Amygdala (tissue), 56 donors: ENCODE measurements around the gene KCTD3.

Experiments used
- DNase-seq, 56 donors: peaks; one replicate each; lab custom pipeline; 2025; lab: John Stamatoyannopoulos, UW

Gene KCTD3

DNA sequence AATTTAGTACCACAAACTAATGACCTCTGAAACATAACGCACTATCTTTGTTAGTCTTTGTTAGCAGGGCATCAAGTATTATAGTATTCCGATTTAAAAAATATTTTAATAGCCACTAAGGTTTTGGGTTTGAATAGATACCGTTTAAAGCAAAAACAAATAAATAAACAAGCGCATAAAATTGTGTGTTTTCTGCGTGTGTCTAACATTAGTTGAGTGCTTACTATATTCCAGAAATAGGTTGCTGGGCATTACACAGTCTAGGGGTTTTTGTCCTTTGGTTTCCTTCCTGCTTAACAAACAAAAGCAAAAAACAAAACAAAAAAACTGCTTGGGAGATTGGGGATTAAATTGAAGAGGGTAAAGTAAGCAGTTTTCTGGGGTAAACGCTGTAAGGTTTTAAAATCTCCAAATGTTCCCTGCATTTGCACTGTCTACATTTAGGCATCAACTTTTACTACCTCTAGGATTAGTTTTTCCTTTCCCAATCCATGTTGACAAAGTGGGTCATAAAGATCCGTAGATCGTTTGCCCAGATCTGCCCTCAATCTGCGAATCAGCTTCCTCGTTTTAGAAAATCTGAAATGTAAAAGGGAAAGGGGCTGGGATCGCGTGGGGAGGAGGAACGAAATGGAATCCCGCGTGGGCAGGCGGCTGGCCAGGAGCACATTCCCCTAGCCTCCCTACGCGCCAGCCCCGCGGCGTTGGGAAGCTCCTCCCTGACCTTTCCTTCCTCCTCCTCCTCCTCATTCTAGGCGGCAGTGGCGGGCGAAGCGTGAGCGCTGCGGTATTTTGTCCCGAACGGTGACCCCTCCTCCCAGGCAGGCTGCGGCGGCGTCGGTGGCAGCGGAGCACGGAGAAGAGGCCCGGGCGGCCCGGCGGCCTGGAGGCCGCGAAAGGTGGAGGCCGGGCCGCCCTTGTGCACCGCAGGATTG lies at the start of gene KCTD3:
Gene KCTD3 (plus strand): TSS at position 749 of the 935 bp plus-strand sequence. CDS start 382 bp downstream, outside the sequence.
- DNase-seq, result peak in 54 of 56 donors; percentile 3 to 82 (median 64)

DNA sequence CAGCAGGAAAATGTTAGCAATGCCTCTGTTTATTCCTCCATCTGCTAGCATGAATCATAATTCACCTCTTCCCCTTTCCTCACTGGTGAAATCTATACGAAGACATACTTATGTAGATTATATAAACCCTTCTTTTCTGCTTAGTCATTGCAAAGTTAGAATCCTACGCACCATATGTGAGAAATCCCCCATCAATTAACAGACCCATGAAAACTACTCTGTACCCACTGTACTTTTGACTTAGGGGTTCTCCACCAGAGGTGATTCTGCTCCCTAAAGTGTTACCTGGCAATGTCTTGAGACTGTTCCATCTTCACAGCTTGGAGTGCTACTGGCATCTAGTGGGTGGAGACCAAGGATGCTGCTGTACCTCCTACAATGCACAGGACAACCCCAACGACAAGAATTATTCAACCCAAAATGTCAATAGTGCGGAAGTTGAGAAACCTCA lies 49.6 kb upstream of the KCTD3 start:
- peak in 5 of 56 donors; percentile 2 to 24 (median 6) for DNase-seq

DNA sequence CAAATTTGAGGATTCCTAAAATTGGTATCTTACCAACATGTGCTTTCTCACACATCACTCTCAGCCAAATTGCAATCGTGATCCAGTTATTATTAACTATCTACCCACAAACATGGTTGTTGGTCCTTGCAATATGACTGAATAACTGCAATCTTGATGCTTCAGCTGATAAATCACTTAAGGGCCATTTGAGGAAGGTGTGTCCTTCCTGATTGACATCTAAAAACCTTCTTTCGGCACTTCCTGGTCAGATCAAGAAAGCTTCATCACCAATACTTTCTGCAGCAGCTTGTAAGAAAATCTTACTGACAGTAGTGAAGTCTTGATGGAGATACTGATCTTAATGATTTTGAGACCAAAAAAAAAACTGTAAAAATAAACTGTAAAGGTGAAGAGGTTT lies 48.5 kb upstream of the KCTD3 start:
- no peak for DNase-seq

DNA sequence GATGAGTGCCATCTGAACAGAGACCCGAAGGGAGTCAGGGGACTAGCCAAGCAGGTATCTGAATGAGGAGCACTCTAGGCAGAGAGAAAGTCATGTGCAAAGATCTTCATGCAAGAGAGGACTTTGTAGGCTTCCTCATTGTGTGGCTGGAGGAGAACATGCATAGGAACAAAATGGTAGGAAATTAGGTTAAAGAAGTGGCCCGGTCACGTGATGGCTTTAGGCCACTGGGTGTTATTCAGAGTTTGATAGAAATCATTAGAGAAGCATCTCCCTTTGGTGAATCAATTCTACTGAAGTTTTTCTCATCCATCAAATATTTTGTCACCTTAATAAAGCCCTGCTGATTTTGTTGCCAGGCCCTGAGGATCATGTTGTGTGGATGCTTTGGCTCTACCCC lies 45.8 kb upstream of the KCTD3 start:
- DNase-seq, result no peak

DNA sequence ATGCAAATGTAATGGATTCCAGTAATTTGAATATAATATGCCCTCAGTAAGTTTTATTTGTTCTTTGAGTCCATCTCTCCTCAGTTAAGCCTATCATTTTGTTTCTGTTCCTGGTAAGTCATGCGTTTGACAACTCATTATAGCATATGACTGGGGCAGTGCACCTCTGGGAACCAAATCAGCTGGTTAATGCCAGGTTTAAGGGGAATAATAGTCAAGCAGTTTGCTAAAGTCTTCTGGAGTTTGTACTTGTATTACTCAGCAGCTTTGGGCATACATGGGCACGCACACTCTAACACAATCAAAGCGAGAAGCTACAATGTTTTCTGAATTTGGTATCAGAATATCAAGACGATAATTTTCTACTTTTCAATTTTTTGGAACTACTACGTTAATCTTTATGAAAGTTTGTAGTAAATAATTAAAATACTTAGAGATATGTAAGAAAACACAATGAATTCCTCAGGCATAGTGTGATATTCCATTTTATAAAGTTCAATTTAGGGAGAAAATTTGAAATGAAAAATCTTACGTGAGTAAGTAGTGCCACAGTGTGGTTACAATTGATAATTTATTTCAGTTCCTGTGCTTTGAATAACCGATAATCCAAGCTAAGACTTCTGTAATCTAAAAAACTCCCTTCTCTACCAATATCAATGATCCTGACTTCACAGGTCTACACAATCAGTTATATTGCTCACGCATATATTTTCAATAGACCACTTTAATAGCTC lies 43.8 kb upstream of the KCTD3 start:
- DNase-seq, result no peak

DNA sequence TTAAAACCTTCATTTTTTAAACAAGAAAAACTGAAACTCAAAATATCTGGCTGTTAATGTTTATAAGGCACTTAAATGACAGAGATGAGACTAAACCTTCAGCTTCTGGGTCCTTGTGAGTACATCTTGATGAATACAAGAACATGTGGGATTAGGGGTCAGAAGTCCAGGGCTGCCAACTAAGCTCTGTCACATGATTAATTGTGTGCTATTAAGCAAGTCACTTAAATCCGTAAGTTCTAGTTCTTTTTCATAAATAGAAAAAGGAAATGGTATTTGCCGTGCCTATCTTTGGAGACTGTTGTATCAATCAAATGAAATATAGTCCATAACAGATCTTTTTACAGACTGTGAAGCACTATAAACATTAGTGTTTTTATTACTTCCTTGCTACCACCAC lies 43.2 kb upstream of the KCTD3 start:
- DNase-seq, result no peak

DNA sequence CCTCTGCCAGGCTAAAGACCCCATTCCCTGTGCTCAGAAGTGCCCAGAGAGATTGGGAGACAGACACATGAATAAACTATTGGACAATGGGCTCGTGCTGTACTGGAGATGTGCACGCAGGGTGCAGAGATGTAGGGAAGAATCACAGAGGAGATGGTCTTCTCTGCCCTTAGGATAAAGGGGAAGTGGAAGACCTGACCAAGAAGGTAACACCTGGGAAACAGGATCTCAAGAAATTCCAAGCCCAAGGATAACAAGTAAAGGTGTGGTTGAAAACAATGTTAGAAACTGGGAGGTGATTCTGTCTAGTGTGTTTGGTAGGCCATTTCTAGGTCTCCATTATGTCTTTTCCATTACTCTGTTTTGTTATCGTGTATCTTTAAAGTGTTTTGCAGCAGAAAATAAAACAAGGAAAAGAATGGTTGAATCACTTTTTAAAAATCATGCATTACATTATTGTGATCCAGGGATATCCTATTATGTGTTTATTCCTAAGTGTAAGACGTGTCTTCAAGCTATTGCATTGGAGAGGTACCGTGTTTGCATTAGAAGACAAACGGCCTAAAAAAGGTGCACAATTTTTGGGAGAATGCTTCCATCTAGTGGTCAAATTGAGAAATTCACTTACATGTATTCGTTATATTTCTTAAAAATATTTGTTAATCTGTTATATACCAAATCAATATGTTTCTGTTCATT lies 40.8 kb upstream of the KCTD3 start:
- DNase-seq, result peak in 2 of 56 donors; percentile 0 to 12

DNA sequence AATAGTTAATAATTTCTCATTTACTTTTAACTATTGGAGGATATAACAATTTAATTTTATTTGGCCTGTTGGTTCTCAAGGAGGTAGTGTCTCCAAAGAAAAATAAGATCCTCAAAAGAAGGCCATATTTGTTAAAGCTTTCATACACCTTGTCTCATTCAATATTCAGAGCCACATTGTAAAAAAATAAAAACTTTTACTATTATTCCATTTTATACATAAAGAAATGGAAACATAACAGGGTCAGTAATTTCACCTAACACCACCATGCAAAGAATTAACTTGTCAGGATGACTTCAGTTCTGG lies 40.3 kb upstream of the KCTD3 start:
- DNase-seq, result no peak

DNA sequence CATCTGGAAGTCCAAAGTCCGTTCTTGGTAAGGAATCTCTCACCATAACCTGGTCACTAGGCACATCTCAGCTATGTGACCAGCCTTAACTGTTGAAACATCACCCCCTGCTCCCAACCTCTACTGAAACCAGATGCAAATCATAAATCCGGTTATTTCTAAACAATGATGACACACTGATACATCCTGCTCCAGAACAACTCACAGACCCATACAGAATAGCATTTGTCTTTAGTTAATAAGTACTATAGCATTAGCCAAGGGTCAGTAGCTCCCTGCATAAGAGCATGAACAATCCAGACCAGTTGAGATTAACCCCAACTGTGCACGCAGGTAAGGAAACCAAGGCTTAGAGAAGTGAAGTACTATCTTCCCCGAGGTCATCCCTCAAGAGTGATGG lies 38.0 kb upstream of the KCTD3 start:
- no peak for DNase-seq

DNA sequence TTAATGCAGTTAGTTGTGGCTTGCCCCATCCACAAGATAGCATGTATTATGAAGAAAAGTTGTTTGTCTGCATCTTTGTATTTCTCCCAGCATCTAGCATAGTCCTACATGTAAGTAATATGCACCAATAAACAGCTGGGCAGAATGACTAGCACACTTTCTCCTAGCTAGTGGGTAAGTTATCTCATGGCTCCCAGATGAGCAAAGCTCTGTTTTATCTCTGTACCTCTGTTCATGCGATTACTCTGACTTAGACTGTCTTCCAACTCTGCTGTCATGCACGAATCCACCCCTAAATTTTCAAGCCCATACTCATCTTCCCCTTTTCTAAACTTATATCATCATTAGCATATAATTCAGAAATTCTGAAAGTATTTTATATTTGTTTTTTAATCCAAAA lies 37.5 kb upstream of the KCTD3 start:
- no peak for DNase-seq

DNA sequence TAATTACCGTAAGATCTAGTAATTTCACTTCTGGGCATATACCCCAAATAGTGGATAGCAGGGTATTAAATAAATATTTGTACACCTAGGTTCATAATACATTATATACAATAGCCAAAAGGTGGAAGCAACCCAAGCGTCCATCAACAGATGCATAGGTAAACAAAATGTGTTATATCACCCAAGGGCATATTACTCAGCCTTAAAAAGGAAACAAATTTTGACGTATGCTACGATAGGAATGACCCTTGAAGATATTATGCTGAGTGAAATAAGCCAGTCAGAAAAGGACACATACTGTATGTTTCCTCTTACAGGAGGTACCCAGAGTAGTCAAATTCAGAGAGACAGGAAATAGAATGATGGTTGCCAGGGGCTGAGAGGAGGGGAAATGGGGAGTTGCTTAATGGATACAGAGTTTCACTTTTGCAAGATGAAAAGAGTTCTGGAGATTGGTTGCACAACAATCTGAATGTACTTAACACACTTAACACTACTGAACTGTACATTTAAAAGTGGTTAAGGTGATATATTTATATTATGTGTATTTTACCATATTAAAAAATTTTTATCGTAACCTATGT lies 36.6 kb upstream of the KCTD3 start:
- no peak for DNase-seq

DNA sequence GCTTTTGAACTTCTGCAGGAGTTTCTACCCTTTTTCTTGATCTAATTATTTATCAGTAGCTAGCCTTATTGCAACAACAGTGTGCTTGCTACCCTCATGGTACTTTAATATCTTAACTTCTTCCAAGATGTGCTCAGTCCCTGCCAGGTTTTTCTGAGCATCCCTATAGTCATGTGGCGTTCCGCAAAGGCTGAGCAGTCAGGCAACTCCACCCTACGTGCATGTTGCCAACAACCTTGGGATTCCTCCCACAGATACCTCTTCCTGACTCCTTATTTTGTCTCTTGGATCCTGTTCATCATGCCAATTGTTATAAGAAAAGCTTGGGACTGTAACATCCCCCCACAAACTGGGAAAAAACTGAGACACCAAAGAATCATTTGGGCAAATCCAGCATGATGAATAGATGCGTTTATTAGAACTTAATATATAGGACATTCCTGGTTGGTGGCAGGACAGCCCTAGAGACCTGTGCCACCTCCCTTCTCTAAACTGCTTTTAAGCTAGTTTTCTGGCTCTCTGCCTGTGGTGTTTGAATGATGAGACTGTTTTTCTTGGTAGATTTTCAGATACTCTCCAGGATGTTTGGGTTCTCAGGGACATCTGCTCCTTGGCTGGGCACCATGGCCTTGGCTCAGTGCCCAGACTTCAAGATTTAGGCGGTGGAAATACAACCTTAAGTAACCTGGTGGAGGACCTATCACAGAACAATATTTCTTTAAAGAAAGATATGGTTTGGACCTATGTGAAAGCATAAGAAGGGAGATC lies 27.1 kb upstream of the KCTD3 start:
- DNase-seq, result no peak

DNA sequence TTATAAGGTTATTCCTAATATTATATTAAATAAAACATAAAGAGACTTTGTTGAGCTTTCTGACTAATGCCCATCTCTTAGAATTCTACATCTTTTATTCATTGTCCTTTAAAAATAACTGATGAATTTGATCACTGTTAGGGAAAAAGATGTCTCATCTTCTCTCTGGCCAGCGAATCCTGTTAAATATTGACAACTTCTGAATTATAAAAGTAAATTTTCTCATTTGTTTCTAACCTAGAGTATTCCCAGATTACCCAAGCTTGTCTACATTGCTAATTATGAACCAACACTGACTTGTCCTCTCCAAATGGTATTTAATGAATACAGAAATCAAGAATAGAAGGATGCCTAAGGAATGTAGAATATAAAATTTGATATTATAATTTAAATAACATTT lies 24.8 kb upstream of the KCTD3 start:
- DNase-seq, result no peak

DNA sequence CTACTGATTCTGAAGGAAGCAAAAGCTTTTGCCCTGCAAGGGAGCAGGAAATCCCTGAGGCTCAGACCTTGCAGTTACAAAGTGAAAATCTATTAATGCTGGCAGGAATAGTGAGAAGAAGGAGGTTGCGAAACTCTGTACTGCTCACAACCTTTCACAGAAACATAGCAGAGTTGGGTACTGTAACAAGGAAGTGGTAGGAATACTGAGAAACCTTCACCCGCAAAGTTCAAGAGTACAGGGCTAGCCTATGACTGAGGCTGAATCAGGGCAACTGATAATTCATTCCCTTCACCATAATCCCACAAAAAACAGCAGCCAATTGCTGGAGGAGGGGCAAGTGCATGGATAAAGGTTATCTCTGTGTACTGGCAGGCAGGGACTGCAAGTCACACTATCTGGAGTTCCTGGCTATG lies 23.9 kb upstream of the KCTD3 start:
- no peak for DNase-seq

DNA sequence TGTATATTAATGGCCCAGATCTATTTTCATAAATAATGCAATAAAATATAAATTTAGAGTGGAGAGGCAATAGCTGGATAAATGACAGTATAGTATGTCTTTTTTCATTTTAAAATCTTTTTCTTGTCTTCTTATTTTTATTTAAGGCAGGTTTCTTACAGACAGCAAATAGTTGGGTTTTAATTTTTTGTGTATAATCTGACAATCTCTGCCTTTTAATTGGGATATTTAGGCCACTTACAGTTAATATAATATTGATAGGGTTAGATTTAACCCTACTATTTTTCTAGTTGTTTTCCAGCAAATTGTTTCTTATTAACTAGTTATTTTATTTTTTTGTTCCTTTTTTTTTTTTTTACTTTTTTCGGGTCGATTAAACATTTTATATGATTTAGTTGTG lies 23.3 kb upstream of the KCTD3 start:
- no peak for DNase-seq

DNA sequence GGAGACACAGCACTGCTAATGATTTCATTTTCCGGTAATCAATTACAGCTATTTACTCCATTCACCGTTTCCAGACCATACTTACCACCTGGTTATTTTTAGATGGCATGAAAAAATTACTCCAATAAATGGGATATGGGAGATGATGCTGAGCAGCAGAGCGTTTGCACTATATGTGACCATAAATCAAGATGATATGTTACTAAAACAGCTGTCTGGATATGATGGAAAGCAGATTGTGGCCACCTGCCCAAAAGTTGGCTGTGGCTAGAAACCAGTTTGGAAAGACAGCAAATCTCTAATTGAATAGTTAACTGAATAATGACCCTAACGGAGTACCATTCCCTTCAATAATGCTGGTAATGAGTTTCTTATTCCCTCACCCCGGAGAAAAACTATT lies 22.5 kb upstream of the KCTD3 start:
- no peak for DNase-seq

DNA sequence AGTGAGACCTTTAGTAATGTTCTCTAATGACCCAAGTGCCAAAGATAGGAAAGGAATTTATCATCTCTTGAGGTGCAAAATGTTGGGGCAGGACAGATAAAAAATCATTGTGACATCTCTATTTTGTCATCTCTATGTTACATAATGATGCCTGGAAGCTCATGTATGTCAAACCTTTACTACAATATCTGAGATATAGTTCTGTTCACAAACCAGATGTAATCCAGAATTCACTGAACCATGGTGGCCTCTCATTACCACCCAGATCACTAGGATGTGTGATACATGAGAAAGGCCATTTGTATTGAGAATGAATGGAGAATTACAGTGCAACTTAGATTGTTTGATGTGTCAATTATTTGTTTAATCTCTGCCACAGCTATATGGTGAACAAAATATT lies 22.0 kb upstream of the KCTD3 start:
- DNase-seq, result no peak

DNA sequence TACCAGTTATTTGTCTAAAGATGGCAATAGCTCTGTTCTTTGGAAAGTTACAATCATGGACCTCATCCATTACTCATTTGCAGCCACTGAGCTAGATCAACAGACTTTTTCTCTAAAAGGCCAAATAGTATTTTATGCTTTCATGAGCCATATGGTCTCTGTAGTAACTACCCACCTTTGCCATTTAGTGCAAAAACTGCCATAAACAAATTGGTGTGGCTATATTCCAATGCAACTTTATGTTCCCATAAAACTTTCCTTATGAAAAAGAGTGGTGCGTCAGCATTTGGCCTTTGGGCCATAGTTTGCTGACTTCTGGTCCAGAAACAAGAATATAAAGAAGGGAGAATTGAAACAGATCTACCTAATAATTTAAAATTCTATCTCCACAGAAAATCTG lies 20.1 kb upstream of the KCTD3 start:
- no peak for DNase-seq

DNA sequence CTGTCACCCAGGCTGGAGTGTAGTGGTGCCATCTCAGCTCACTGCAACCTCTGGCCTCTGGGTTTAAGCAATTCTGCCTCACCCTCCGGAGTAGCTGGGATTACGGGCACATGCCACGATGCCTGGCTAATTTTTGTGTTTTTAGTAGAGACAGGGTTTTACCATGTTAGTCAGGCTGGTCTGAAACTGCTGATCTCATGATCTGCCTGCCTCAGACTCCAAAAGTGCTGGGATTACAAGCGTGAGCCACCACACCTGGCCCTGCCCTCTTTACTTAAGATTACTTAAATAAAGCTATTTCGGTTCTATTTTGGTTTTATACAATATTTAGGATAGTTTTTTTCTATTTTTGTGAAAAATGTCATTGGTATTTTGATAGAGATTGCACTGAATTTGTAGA lies 15.3 kb upstream of the KCTD3 start:
- DNase-seq, result no peak

DNA sequence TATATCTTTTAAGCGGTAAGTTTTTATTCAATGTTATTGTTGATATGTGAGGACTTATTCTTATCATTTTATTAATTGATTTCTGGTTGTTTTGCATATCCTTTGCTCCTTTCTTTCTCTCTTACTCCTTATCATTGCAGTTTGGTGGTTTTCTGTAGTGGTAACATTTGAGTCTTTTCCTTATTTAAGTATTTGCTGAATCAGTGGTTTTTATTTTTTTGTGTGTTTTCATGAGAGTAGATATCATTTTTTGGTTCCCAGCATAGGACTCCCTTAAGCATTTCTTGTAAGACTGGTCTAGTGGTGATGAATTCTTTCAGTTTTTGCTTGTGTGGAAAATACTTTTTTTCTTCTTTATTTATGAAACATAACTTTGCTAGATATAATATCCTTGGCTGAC lies 12.2 kb upstream of the KCTD3 start:
- no peak for DNase-seq
